SK-N-MC (cell line): ENCODE data around the gene QSER1.
"Not testable (repeated sequence)": the region's sequence is repeated elsewhere in the genome, so short reads cannot be mapped to it uniquely, and the experiment has no call there.

Source experiments
- EZH2 ChIP-seq: fragments of 200-600 bp; sonication (generic); IDR thresholded peaks from one replicate; pipeline ENCODE4 v1.6.1; 2017; ENCODE audit warnings: antibody characterized with exemption
- FOXP2 ChIP-seq: optimal IDR thresholded peaks from 2 replicates; pipeline ENCODE3; 2011; ENCODE audit warnings: mild to moderate bottlenecking, moderate library complexity; ENCODE audit not compliant: insufficient read depth; ENCODE audit errors: extremely low read length, control extremely low read depth
- POLR2AphosphoS5 ChIP-seq: IDR thresholded peaks from 2 replicates; pipeline ENCODE4 v1.6.1; 2012; ENCODE audit warnings: mild to moderate bottlenecking, low read depth, low read length, borderline replicate concordance

GRCh38 chr11:32937283-32937682 lies 44.7 kb downstream of the QSER1 start:
- not testable (repeated sequence) for TF ChIP-seq EZH2, POLR2AphosphoS5, FOXP2
